IPS DF 6.9 (cell line): ENCODE measurements around the gene FBN3.

Source experiments
- DNase-seq: peaks from one replicate; pipeline ENCODE4 v3.0.0-alpha.2; 2013; ENCODE audit warnings: low read depth, low spot score
- H3K27ac ChIP-seq: one replicate; pipeline ENCODE4 v1.5.1; 2013; ENCODE audit warnings: low read length, control low read depth
- H3K27me3 ChIP-seq: 2 replicates; pipeline ENCODE4 v1.6.1; 2013; ENCODE audit warnings: mild to moderate bottlenecking, low read length; ENCODE audit not compliant: control insufficient read depth, insufficient read depth
- H3K36me3 ChIP-seq: 2 replicates; pipeline ENCODE4 v1.6.1; 2013; ENCODE audit warnings: low read length; ENCODE audit not compliant: control insufficient read depth, insufficient read depth
- H3K4me1 ChIP-seq: 2 replicates; pipeline ENCODE4 v1.6.1; 2013; ENCODE audit warnings: low read length; ENCODE audit not compliant: control insufficient read depth, insufficient read depth
- H3K4me3 ChIP-seq: 2 replicates; pipeline ENCODE4 v1.5.1; 2013; ENCODE audit warnings: mild to moderate bottlenecking, low read length
- H3K9me3 ChIP-seq: 2 replicates; pipeline ENCODE4 v1.6.1; 2013; ENCODE audit warnings: low read length, inconsistent platforms; ENCODE audit not compliant: control insufficient read depth, insufficient read depth
- WGBS: extraction: QIAGEN DNeasy Blood & Tissue Kit; methylation state at CpG from one replicate; pipeline ENCODE4 v1.1.7; 2013; ENCODE audit warnings: mixed read lengths, missing lambda C conversion rate; ENCODE audit not compliant: insufficient read length, insufficient coverage; 5-methylcytosine and 5-hydroxymethylcytosine counted together

FBN3 gene

GRCh38 chr19:8081569-8082550 lies 67.5 kb downstream of the FBN3 start:
- no CpG with 5 or more reads among the region's 11 CpGs for WGBS
- Histone ChIP-seq H3K9me3 (no peaks in the 10 kb centered on the region), H3K4me3 (no peak overlapping the region), H3K27me3 (no peaks in the 10 kb centered on the region), H3K27ac (no peak overlapping the region), H3K4me1 (no peaks in the 10 kb centered on the region), H3K36me3 (peaks cover 10% of the 10 kb centered on the region; the same call in 1 of the 2 replicates)
- no peak for DNase-seq

GRCh38 chr19:8080832-8081231 lies 68.6 kb downstream of the FBN3 start:
- peaks cover 8% of the 10 kb centered on the region; the same call in 1 of the 2 replicates for H3K36me3 ChIP-seq
- H3K9me3 ChIP-seq: no peaks in the 10 kb centered on the region
- no peak overlapping the region for H3K4me3 ChIP-seq
- H3K27me3 ChIP-seq: no peaks in the 10 kb centered on the region
- H3K27ac ChIP-seq: no peak overlapping the region
- no CpG with 5 or more reads among the region's 12 CpGs for WGBS
- no peaks in the 10 kb centered on the region for H3K4me1 ChIP-seq
- no peak for DNase-seq

DNA sequence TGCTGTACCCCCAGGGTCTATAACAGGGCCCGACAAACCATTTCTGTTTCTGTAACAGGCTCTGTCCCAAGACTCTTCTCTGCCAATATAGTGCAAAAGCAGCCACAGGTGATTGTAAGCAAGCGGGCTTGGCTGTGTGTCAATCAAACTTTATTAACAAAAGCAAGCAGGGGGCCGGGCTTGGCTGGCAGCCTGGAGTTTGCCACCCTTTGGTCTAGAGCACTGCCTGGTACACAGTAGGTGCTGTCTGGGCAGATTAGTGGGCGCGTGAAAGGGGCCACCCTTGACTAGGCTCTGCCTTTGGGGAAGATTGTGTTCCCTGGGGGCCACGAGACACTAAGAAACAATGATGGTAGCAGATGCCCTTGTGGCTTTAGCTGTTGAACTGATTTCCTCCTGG lies 69.4 kb downstream of the FBN3 start:
- no CpG with 5 or more reads among the region's 6 CpGs for WGBS
- H3K9me3 ChIP-seq: no peaks in the 10 kb centered on the region
- H3K27ac ChIP-seq: no peak overlapping the region
- H3K27me3 ChIP-seq: no peaks in the 10 kb centered on the region
- DNase-seq: no peak
- no peak overlapping the region for H3K4me3 ChIP-seq
- H3K4me1 ChIP-seq: no peaks in the 10 kb centered on the region
- H3K36me3 ChIP-seq: peaks cover 8% of the 10 kb centered on the region; the same call in 1 of the 2 replicates

DNA sequence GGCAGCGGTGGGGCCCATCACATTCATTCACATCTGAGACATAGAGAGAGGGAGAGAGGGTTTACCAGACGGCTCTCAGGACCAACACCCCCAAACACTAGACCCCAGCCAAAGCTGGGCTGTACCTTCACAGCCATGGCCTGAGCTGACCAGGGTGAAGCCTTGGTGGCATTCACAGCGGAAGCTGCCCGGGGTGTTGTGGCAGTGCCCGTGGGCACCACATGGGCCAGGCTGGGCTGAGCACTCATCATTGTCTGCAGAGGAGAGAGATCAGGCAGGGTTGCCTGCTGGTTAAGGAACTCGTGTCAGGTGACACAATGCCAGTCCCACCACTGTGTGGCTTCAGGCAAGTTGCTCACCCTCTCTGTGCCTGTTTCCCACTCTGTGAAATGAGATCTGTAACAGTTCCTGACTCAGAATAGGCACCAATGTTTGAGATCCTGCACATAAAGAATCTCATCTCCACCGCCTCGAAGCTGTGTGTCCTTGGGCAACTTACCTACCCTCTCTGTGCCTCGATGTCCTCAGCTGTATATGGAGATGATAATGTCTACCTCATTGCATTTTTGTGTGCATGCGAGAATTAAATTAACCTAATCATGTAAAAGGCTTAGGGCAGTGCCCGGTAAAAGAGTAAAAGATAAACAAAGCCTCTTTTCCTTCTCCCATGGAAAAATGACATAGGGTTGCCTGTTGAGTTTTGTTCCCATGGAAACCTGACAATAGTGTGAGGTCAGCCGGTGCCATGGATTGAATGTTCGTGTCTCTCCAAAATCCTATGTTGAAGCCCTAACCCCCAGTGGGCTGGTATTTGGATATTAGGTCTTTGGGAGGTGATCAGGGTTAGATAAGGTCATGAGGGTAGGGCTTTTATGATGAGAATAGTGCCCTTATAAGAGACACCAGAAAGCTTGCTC lies 74.0 kb downstream of the FBN3 start:
- no peak for DNase-seq
- 0 out of 2 replicates have a peak, but pooled peaks cover 8% of the 10 kb centered on the region for H3K36me3 ChIP-seq
- no CpG with 5 or more reads among the region's 13 CpGs for WGBS
- no peak overlapping the region for H3K27ac ChIP-seq
- no peaks in the 10 kb centered on the region for H3K9me3 ChIP-seq
- no peaks in the 10 kb centered on the region for H3K4me1 ChIP-seq
- H3K4me3 ChIP-seq: no peak overlapping the region
- no peaks in the 10 kb centered on the region for H3K27me3 ChIP-seq

GRCh38 chr19:8074501-8074900 lies 74.9 kb downstream of the FBN3 start:
- WGBS: no CpG with 5 or more reads among the region's 1 CpG
- H3K27ac ChIP-seq: no peak overlapping the region
- no peaks in the 10 kb centered on the region for H3K27me3 ChIP-seq
- DNase-seq: no peak
- H3K9me3 ChIP-seq: no peaks in the 10 kb centered on the region
- H3K36me3 ChIP-seq: 0 out of 2 replicates have a peak, but pooled peaks cover 8% of the 10 kb centered on the region
- no peaks in the 10 kb centered on the region for H3K4me1 ChIP-seq
- H3K4me3 ChIP-seq: no peak overlapping the region

GRCh38 chr19:8071912-8072311 lies 77.5 kb downstream of the FBN3 start:
- WGBS: no CpG with 5 or more reads among the region's 15 CpGs
- Histone ChIP-seq H3K9me3 (no peaks in the 10 kb centered on the region), H3K27ac (no peak overlapping the region), H3K4me3 (no peak overlapping the region), H3K4me1 (no peaks in the 10 kb centered on the region), H3K27me3 (no peaks in the 10 kb centered on the region), H3K36me3 (0 out of 2 replicates have a peak, but pooled peaks cover 8% of the 10 kb centered on the region)
- DNase-seq: no peak

DNA sequence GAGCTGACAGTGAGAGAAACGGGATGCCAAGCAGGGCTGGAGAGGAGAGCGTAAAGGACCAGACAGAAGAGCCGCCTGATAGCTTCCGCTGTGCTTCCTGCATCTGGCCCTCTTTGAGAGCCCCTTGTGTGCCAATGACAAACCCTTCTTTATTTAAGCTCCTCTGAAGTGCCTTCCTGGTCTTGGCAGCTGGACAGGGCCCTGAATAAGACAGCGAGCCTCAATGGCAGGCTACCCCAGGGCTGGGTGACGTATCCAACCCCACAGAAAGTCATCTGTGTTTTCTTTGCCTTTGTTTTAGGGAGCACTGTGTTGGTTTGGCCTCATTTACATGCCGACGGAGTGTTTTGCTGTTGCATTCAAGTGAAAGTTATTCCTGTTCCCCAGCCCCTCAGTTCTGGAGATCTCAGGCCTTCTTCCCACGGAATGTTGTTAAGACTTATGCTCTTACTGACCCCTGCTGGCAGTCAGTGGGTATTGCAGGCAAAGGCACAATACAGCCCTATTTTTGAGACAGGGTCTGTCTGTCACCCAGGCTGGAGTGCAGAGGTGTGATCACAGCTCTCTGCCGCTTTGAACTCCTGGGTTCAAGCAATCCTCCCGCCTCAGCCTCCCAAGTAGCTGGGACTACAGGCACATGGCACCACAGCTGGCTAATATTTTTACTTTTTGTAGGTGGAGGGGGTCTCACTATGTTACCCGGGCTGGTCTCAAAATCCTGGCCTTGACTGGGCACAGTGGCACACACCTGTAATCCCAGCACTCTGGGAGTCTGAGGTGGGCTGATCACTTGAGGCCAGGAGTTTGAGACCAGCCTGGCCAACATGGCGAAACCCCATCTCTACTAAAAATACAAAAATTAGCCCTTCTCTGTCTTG lies 80.1 kb downstream of the FBN3 start:
- no CpG with 5 or more reads among the region's 13 CpGs for WGBS
- H3K36me3 ChIP-seq: 0 out of 2 replicates have a peak, but pooled peaks cover 5% of the 10 kb centered on the region

DNA sequence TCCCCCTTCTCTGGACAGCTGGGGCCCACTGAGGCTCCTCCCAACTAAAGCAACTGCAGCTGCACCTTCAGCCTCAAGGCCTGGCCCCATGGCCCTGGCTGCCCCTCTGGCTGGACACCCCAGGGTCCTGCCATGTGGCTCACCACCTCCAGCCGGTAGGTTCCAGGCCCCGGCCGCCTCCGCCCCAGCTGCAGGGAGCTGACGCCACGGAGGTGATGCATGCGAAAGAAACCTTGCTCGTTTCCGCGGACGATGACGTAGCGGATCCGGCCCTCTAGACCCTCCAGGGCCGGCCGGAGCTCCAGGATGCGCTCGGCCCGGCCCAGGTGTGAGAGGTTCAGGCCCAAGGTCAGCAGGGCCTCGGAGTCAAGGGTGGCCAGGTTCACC lies 83.5 kb downstream of the FBN3 start:
- Histone ChIP-seq H3K27me3 (no peaks in the 10 kb centered on the region), H3K4me3 (no peak overlapping the region), H3K4me1 (no peaks in the 10 kb centered on the region), H3K36me3 (no peaks in the 10 kb centered on the region), H3K9me3 (no peaks in the 10 kb centered on the region), H3K27ac (no peak overlapping the region)
- no peak for DNase-seq
- no CpG with 5 or more reads among the region's 20 CpGs for WGBS

More for the DNA sequence above, 80.1 kb downstream of the FBN3 start:
- Histone ChIP-seq H3K27me3 (no peaks in the 10 kb centered on the region), H3K4me3 (no peak overlapping the region), H3K9me3 (no peaks in the 10 kb centered on the region), H3K4me1 (no peaks in the 10 kb centered on the region), H3K27ac (no peak overlapping the region)
- peak; percentile 58 for DNase-seq

DNA sequence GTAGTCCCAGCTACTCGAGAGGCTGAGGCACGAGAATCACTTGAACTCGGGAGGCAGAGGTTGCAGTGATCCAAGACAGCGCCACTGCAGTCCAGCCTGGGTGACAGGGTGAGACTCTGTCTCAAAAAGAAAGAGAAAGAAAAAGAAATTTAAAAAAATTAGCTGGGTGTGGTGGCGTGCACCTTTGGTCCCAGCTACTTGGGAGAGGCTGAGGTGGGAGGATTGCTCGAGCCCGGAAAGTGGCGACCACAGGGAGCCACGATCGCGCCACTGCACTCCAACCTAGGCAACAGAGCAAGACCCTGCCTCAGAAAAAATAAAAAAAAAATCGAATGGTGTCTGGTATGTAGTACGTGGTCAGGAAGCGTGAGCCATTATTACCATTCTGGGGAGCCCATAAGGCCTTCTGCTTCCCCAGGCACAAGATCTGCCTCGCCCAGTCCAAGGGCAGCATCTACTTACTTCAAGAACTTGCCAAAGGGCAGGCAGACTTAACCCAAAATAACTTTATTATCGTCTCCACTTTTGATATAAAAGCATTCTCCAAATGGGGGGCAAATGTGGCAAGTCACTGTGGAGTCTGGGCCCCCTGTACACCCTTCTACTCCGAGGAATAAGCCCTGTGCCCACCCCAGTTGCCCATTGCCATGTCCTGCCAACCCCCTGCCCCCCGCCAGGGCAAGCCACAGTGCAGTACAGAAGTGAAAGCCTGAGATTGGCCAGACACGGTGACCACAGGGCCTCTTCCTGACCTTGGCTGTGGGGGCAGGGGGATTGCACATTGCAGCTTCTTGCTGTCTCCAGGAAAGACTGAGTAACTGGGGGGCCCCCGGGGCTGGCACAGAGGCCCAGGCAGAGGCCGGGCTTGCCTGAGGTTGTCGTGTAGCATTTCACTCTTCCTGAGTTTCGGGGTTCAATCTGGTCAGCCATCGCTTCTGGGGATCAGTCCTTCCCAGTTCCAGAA lies 84.2 kb downstream of the FBN3 start:
- H3K27me3 ChIP-seq: no peaks in the 10 kb centered on the region
- no peak overlapping the region for H3K27ac ChIP-seq
- no peaks in the 10 kb centered on the region for H3K9me3 ChIP-seq
- no peak for DNase-seq
- no peaks in the 10 kb centered on the region for H3K4me1 ChIP-seq
- H3K36me3 ChIP-seq: no peaks in the 10 kb centered on the region
- no CpG with 5 or more reads among the region's 24 CpGs for WGBS
- H3K4me3 ChIP-seq: no peak overlapping the region
